Activated naive CD4-positive, alpha-beta T cell treated with anti-CD3 and anti-CD28 coated beads, Interleukin-2, amount 50 U/mL, for 24 hours (primary cell): ENCODE results near the gene CORO6.

Source experiments
- H3K27ac Mint-ChIP-seq: one replicate; pipeline ENCODE4 v1.8.0; 2021; ENCODE audit warnings: mild to moderate bottlenecking, mixed read lengths
- H3K27me3 Mint-ChIP-seq: one replicate; pipeline ENCODE4 v1.8.0; 2021; ENCODE audit warnings: mixed read lengths
- H3K36me3 Mint-ChIP-seq: one replicate; pipeline ENCODE4 v1.8.0; 2021; ENCODE audit warnings: mixed read lengths
- H3K4me1 Mint-ChIP-seq: one replicate; pipeline ENCODE4 v1.8.0; 2021; ENCODE audit warnings: mixed read lengths
- H3K4me3 Mint-ChIP-seq: one replicate; pipeline ENCODE4 v1.8.0; 2021; ENCODE audit warnings: mild to moderate bottlenecking, mixed read lengths
- H3K9me3 Mint-ChIP-seq: one replicate; pipeline ENCODE4 v1.8.0; 2021; ENCODE audit warnings: mixed read lengths

CORO6 gene

DNA sequence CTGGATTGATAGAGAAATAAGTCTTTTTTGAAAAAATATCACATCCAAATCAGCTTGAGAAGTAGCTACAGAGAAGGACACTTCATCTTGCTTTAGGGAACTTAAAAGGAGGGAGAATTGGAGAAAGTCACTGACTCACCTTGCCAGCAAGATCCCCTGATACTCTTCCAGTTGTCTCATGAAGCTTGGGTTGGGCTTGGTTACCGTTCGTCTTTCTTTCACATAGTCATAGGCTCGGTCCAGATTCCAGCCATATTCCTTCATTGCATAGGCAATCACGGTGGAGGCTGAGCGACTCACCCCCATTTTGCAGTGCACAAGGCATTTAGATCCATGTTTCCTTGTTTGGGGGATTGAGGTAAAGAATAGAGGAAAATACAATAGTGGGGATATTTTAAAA lies 25.3 kb upstream of the CORO6 start:
- H3K4me1 Mint-ChIP-seq: peaks cover 17% of the 10 kb centered on the region
- no peak overlapping the region for H3K4me3 Mint-ChIP-seq
- no peaks in the 10 kb centered on the region for H3K27me3 Mint-ChIP-seq
- H3K27ac Mint-ChIP-seq: peak overlapping the region; percentile 23
- H3K9me3 Mint-ChIP-seq: no peaks in the 10 kb centered on the region
- peaks cover 8% of the 10 kb centered on the region for H3K36me3 Mint-ChIP-seq

DNA sequence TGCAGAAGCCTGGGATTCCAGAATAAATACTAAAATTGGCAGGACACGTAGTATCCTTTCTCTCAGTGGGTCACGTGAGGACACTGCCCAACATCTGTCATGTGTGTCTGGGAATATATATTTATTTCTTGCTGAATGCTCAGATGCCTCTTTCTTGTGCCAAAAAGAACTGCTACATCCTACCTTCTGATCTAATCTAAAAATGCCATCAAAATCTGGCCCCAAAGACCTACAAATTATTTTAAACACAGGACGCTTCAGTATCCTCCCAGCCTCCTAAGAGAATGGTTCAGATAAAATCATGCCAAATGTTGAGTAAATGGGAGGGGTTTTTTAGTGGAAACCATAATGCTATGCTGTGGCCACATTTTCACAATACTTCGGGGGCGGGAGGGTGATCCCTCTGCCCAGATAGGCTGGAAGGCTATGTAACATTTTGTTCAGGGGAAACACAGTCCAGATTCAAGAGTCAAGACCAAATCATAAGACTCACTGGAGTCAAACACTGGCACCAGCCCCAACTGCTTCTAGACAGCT lies 22.9 kb upstream of the CORO6 start:
- Mint-ChIP-seq H3K9me3 (no peaks in the 10 kb centered on the region), H3K4me3 (no peak overlapping the region), H3K27me3 (no peaks in the 10 kb centered on the region), H3K4me1 (peaks cover 34% of the 10 kb centered on the region), H3K27ac (peak overlapping the region; percentile 56), H3K36me3 (peaks cover 8% of the 10 kb centered on the region)

DNA sequence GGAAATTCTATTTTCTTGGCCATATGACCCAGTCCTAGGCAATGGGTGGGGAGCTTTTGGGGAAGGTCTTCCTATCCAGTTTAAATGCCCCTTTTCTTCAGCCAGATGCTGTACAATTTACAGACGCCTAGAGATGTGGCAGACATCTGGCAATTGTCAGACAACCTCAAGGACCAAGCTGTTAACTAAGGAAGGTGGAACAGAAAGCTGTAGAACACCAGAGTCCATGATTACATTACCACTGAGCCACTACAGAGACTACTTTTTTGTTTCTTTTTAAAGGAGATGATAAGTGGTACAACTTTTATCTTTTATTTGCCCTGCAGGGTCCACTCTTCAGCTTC lies 21.1 kb upstream of the CORO6 start:
- Mint-ChIP-seq H3K4me1 (peaks cover 47% of the 10 kb centered on the region), H3K9me3 (no peaks in the 10 kb centered on the region), H3K36me3 (peaks cover 4% of the 10 kb centered on the region), H3K4me3 (no peak overlapping the region), H3K27me3 (no peaks in the 10 kb centered on the region), H3K27ac (peak overlapping the region; percentile 74)

DNA sequence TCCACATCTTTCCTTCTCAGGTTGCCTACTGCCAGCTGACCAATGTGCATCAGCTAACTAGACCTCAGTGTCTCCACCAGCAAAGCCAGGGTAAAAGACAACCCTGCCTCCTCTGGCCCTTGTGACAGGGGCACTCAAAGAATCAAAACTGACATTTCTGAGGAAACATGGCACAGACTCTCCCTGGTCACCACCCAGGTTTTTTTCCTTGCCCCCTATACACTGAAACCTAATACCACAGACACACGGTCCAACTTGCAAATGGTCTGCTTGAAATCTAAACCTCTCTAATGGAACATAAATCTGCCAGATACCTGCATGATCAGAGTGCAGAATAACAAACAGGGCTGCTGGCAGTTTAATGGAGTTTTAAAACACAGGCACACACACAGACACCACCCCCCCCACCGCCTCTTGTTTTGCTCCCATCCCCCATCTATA lies 19.5 kb upstream of the CORO6 start:
- Mint-ChIP-seq H3K9me3 (no peaks in the 10 kb centered on the region), H3K4me1 (peaks cover 50% of the 10 kb centered on the region), H3K36me3 (peaks cover 2% of the 10 kb centered on the region), H3K4me3 (no peak overlapping the region), H3K27me3 (no peaks in the 10 kb centered on the region), H3K27ac (peak overlapping the region; percentile 77)

DNA sequence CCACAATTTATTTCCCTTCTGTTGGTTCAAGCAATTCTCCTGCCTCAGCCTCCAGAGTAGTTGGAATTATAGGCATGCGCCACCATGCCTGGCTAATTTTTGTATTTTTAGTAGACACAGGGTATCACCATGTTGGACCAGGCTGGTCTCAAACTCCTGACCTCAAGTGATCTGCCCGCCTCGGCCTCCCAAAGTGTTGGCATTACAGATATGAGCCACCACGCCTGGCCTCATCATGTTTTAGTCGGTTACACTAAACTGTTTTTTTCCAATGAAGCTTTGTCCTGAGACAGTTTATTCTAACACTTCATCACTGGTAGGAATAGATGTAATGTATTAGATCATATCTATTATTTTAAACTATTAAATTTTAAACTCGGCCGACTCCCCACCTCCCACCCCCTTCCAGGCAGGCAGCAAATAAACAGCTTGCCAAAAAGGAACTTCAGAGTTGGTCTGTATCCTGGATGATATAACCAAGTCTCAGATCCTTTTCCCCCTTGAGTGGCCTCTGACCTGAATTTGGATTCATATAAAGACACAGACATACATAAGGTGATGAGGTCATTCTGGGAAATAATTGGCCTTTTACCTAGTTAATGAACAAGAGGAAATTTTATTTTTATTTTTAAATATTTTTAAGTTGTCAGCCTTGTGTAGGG lies 18.4 kb upstream of the CORO6 start:
- H3K9me3 Mint-ChIP-seq: no peaks in the 10 kb centered on the region
- no peak overlapping the region for H3K4me3 Mint-ChIP-seq
- H3K27me3 Mint-ChIP-seq: no peaks in the 10 kb centered on the region
- H3K27ac Mint-ChIP-seq: peak overlapping the region; percentile 91
- peaks cover 50% of the 10 kb centered on the region for H3K4me1 Mint-ChIP-seq
- H3K36me3 Mint-ChIP-seq: peaks cover 4% of the 10 kb centered on the region

DNA sequence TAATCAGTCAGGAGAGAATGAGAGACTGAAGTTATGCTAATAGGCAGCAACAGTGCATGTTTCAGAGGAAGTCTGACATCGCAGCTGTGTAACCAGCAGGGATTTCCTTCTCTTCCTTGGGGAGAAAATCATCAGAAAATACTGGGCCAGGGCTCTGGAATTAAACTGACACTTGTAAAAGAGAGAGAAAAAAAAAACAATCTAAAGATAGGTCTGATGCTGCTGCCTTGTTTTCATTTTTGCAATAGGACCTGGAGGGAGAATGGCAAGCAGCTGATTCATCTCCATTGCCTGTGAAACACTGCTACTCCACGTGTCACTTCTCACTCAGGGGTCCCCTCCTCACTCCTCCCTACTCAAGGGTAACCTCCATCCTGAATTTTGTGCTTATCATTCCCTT lies 17.7 kb upstream of the CORO6 start:
- H3K27me3 Mint-ChIP-seq: no peaks in the 10 kb centered on the region
- H3K36me3 Mint-ChIP-seq: peaks cover 4% of the 10 kb centered on the region
- H3K27ac Mint-ChIP-seq: peak overlapping the region; percentile 91
- H3K9me3 Mint-ChIP-seq: no peaks in the 10 kb centered on the region
- H3K4me1 Mint-ChIP-seq: peaks cover 45% of the 10 kb centered on the region
- no peak overlapping the region for H3K4me3 Mint-ChIP-seq

DNA sequence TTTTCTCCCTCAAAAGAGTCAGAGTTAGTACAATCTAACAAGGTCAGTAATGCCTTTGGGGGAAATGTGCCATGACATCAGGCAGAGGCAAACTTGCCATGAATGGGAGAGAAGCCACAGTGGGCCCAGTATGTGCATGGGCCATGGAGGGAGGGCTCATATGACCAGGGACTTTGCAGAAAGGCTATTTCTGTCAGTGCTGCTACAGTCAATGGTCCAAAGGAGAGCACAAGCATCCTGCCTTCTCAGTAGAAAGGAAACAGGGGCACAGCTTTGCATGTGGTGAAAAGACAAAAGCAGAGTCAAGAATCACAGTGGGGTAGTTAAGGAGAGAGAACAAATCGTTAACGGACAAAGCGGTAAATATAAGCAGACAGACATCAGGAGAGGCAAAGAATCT lies 11.2 kb upstream of the CORO6 start:
- H3K4me1 Mint-ChIP-seq: peaks cover 29% of the 10 kb centered on the region
- no peaks in the 10 kb centered on the region for H3K27me3 Mint-ChIP-seq
- peaks cover 3% of the 10 kb centered on the region for H3K36me3 Mint-ChIP-seq
- H3K4me3 Mint-ChIP-seq: no peak overlapping the region
- H3K27ac Mint-ChIP-seq: peak overlapping the region; percentile 53
- no peaks in the 10 kb centered on the region for H3K9me3 Mint-ChIP-seq

DNA sequence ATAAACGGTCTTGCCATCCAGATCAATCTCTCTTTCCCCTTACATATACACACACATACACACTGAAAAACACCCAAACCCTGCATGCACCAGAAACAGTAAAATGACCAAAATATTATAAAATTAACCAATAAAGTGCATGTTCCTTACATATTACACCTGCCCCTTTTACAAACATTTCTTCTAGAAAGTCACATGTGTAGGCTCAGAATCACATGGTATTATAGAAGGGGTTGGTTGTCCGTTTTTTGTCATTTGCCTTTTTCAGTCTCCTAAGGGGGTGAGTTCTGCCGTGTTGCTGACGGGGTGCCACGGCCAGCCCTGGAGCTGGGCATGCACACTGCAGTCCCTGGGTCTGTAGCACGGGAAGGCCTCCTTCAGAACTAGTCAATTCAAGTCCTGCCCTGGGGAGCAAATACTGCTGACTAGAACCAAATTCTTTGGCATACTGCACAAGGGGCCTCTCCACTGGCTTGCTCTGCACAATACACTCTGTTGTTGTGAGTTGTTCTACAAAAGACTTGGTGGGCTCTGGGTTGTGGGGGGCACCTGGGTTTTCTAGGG lies 8.0 kb upstream of the CORO6 start:
- no peaks in the 10 kb centered on the region for H3K27me3 Mint-ChIP-seq
- peak overlapping the region; percentile 93 for H3K27ac Mint-ChIP-seq
- no peaks in the 10 kb centered on the region for H3K9me3 Mint-ChIP-seq
- peaks cover 2% of the 10 kb centered on the region for H3K36me3 Mint-ChIP-seq
- peaks cover 52% of the 10 kb centered on the region for H3K4me1 Mint-ChIP-seq
- no peak overlapping the region for H3K4me3 Mint-ChIP-seq

DNA sequence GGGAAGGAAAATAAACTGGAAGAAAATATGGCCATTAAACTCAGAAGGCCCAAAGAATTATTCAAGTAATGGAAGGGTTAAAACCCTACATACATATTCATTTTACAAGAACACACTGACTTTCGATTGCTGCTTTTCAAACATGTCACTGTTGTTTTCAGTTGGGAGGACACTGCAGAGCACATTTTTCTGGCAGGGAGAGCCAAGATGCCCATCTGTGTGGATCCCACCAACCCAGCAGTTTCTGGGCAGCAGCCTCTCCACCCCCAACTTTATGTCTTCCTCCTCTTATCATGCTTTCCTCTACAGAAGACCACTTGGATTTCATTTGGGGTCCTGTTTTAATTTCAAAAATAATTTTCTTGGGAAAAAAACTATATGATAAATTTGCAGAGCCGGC lies 7.1 kb upstream of the CORO6 start:
- no peaks in the 10 kb centered on the region for H3K27me3 Mint-ChIP-seq
- no peaks in the 10 kb centered on the region for H3K9me3 Mint-ChIP-seq
- H3K4me1 Mint-ChIP-seq: peaks cover 61% of the 10 kb centered on the region
- H3K4me3 Mint-ChIP-seq: no peak overlapping the region
- peaks cover 2% of the 10 kb centered on the region for H3K36me3 Mint-ChIP-seq
- H3K27ac Mint-ChIP-seq: peak overlapping the region; percentile 88

DNA sequence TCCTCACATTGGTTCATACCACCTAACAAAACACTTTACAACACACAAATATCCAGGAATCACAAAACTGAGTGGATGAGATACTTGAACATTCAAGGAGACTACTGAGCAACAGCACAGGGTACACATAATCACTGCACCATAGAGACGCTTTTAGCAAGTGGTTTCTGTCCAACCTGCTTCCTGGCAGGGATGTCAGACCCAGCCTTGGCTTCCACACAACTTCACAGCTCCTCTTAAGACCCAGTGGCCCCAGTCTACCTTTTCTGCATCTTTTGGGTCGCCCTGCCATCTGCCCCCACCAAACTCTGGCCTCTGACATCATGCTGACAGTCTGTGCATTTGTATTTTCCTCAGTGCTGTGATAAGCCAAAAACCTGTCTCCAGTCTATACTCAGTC lies 5.9 kb upstream of the CORO6 start:
- Mint-ChIP-seq H3K4me3 (no peak overlapping the region), H3K27me3 (no peaks in the 10 kb centered on the region), H3K4me1 (peaks cover 69% of the 10 kb centered on the region), H3K9me3 (no peaks in the 10 kb centered on the region), H3K27ac (peak overlapping the region; percentile 88), H3K36me3 (peaks cover 2% of the 10 kb centered on the region)

DNA sequence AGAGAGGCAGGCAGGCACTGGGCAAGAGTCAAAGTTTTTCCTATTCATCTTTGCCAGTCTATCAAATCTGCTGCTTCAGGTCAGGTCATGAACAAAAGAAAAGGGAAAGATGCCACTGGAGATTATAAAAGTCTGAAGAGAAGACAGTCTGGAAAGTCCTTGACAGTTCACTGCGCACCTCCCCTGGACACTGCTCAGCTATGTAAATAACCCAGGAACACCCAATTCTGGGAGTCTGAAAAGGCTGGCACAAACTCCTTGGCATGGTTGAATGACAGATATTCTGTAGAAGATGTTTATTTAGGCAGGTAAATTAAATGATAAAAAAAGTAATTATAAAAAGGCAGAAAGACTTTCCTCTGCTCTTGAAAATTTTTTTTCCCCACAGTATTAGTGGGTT lies 5.2 kb upstream of the CORO6 start:
- H3K4me1 Mint-ChIP-seq: peaks cover 76% of the 10 kb centered on the region
- no peaks in the 10 kb centered on the region for H3K27me3 Mint-ChIP-seq
- H3K4me3 Mint-ChIP-seq: no peak overlapping the region
- no peaks in the 10 kb centered on the region for H3K9me3 Mint-ChIP-seq
- H3K36me3 Mint-ChIP-seq: peaks cover 2% of the 10 kb centered on the region
- peak overlapping the region; percentile 85 for H3K27ac Mint-ChIP-seq

DNA sequence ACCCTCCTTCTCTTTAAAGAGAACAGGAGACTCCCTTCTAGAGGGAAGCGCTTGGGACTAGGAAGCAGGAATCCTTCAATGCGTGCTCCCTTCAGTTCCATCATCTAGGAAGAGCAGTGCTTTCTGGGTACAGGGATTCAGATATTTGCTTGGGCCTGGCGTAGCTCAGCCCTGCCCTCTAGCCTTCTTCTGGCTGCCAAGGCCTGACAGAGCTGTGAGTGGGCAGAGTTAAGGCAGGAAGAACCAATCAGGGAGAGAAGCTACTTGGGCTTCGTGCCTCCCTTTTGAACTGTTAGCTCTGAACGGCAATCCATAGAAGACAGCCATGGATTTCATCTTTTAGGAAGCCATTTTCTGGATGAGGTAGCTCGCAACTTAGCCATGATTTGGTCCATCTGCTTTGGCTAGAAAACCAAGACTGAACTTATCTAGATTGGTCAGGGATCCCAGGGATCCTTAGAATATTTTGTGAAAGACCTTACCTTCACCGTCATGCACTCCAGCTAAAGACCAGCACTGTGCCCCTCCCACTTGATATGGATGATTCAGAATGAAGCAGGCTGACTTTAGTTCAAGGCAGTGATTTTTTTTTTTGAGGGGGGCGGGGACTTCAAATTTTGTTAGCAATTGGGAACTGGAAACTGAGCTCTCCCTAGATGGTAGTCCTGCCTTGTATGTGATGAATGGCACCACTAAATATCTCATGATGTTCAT lies 2.5 kb upstream of the CORO6 start:
- Mint-ChIP-seq H3K4me3 (peak overlapping the region; percentile 19), H3K27me3 (no peaks in the 10 kb centered on the region), H3K27ac (peak overlapping the region; percentile 95), H3K9me3 (no peaks in the 10 kb centered on the region), H3K4me1 (peaks cover 80% of the 10 kb centered on the region), H3K36me3 (no peaks in the 10 kb centered on the region)

DNA sequence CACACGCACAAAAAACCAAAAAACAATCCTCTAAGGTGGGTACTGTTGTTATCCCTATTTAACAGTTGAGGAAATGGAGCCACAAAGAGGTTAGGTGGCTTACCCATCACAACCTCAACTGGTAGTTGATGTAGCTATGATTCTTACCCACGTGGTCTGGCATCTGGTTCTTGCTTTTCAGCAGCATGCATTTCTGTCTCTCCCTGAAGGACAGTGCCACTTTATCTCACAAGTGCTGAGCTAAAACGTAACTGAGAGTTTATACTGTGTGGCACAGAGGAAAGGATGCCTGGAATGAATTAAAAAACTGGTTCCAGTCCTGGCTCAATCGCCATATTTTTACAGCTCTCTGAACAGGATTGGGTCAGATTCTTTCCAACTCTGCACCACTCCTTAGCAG lies 1.9 kb upstream of the CORO6 start:
- no peaks in the 10 kb centered on the region for H3K9me3 Mint-ChIP-seq
- no peaks in the 10 kb centered on the region for H3K36me3 Mint-ChIP-seq
- no peak overlapping the region for H3K4me3 Mint-ChIP-seq
- peaks cover 74% of the 10 kb centered on the region for H3K4me1 Mint-ChIP-seq
- H3K27ac Mint-ChIP-seq: peak overlapping the region; percentile 95
- no peaks in the 10 kb centered on the region for H3K27me3 Mint-ChIP-seq

DNA sequence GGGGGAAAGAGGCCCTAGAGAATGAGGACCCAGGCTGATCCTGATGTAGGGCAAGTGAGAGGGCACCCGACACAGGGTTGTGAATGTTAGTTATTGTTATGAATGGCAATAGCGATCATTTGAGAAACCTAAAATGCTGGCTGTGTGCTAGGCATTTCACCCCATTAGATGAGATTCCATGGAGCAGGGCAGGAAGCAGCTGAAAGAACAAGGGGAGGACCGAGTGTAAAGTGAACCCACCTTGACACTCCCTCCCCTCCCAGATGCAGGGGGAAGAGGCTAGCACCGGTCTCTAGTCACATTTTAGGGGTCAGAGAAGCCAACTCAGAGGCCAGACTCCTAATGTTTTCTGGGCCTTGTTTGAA lies 553 bp upstream of the CORO6 start:
- peak overlapping the region; percentile 95 for H3K27ac Mint-ChIP-seq
- H3K9me3 Mint-ChIP-seq: no peaks in the 10 kb centered on the region
- no peaks in the 10 kb centered on the region for H3K27me3 Mint-ChIP-seq
- H3K4me3 Mint-ChIP-seq: peak overlapping the region; percentile 70
- no peaks in the 10 kb centered on the region for H3K36me3 Mint-ChIP-seq
- H3K4me1 Mint-ChIP-seq: peaks cover 61% of the 10 kb centered on the region

DNA sequence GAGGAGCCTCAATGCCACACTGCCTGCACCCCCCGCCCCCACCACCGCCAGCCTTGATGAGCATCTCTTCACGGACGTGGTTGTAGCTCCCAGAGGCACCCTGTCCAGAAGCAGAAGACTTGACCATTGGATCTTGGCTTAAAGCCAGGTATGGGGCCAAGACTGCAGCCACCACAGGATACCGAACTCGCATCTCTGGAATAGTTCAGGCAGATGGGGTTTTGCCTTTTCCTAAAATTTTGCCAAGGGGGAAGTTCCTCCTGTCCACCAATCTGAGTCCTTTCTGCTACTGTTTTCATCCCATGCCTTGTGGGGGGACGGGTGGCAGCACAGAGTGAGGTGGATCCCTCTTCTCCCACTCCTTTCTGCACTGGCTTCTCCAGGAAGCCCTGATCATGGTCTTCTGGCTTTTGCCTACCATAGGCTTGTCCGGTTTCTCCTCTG lies 939 bp downstream of the CORO6 start:
- Mint-ChIP-seq H3K9me3 (no peaks in the 10 kb centered on the region), H3K4me1 (peaks cover 55% of the 10 kb centered on the region), H3K27ac (no peak overlapping the region)

More for the DNA sequence above, 939 bp downstream of the CORO6 start:
- Mint-ChIP-seq H3K36me3 (no peaks in the 10 kb centered on the region), H3K4me3 (peak overlapping the region; percentile 75), H3K27me3 (no peaks in the 10 kb centered on the region)
